Measurements from ENCODE around the gene PIANP.
A peak's percentile ranks its signal among the peaks of the same experiment; 100 is the strongest.
"Not testable (repeated sequence)": the region's sequence is repeated elsewhere in the genome, so short reads cannot be mapped to it uniquely, and the experiment has no call there.

PIANP gene

GRCh38 chr12:6734506-6735387 is 34.1 kb upstream of the PIANP start:
- peaks cover 30% of the 10 kb centered on the region for H3K36me3 ChIP-seq (ENCODE audit: control insufficient read depth, insufficient read depth, low read length)
- H3K9me3 ChIP-seq (ENCODE audit: control insufficient read depth, low read length): no peaks in the 10 kb centered on the region
- H3K27me3 ChIP-seq (replicated peaks; ENCODE audit: control insufficient read depth, insufficient read depth, low read length, poor library complexity, severe bottlenecking): no peaks in the 10 kb centered on the region
- DNase-seq: no peak
- no peaks in the 10 kb centered on the region for H3K4me1 ChIP-seq (ENCODE audit: control insufficient read depth, insufficient read depth, low read length, poor library complexity, severe bottlenecking)
- no peak overlapping the region for H3K4me3 ChIP-seq (ENCODE audit: insufficient read depth, low read depth, low read length, poor library complexity, severe bottlenecking)
- H3K27ac ChIP-seq (ENCODE audit: insufficient read depth, low read length, poor library complexity, severe bottlenecking): no peak overlapping the region

GRCh38 chr12:6730169-6730568 is 29.6 kb upstream of the PIANP start:
- H3K27me3 ChIP-seq (replicated peaks; ENCODE audit: control insufficient read depth, insufficient read depth, low read length, poor library complexity, severe bottlenecking): no peaks in the 10 kb centered on the region
- peaks cover 52% of the 10 kb centered on the region for H3K36me3 ChIP-seq (ENCODE audit: control insufficient read depth, insufficient read depth, low read length)
- no peak overlapping the region for H3K4me3 ChIP-seq (ENCODE audit: insufficient read depth, low read depth, low read length, poor library complexity, severe bottlenecking)
- no peak overlapping the region for H3K27ac ChIP-seq (ENCODE audit: insufficient read depth, low read length, poor library complexity, severe bottlenecking)
- DNase-seq: no peak
- no peaks in the 10 kb centered on the region for H3K9me3 ChIP-seq (ENCODE audit: control insufficient read depth, low read length)
- no peaks in the 10 kb centered on the region for H3K4me1 ChIP-seq (ENCODE audit: control insufficient read depth, insufficient read depth, low read length, poor library complexity, severe bottlenecking)

GRCh38 chr12:6729186-6729585 is 28.6 kb upstream of the PIANP start:
- Histone ChIP-seq H3K36me3 (ENCODE audit: control insufficient read depth, insufficient read depth, low read length) (peaks cover 47% of the 10 kb centered on the region), H3K4me1 (ENCODE audit: control insufficient read depth, insufficient read depth, low read length, poor library complexity, severe bottlenecking) (peaks cover 7% of the 10 kb centered on the region), H3K4me3 (ENCODE audit: insufficient read depth, low read depth, low read length, poor library complexity, severe bottlenecking) (no peak overlapping the region), H3K27me3 (replicated peaks; ENCODE audit: control insufficient read depth, insufficient read depth, low read length, poor library complexity, severe bottlenecking) (no peaks in the 10 kb centered on the region), H3K27ac (ENCODE audit: insufficient read depth, low read length, poor library complexity, severe bottlenecking) (no peak overlapping the region), H3K9me3 (ENCODE audit: control insufficient read depth, low read length) (no peaks in the 10 kb centered on the region)
- no peak for DNase-seq

- Histone ChIP-seq H3K9me3 (ENCODE audit: control insufficient read depth, low read length) (no peaks in the 10 kb centered on the region), H3K4me3 (ENCODE audit: insufficient read depth, low read depth, low read length, poor library complexity, severe bottlenecking) (no peak overlapping the region), H3K36me3 (ENCODE audit: control insufficient read depth, insufficient read depth, low read length) (peaks cover 28% of the 10 kb centered on the region), H3K27me3 (replicated peaks; ENCODE audit: control insufficient read depth, insufficient read depth, low read length, poor library complexity, severe bottlenecking) (no peaks in the 10 kb centered on the region), H3K4me1 (ENCODE audit: control insufficient read depth, insufficient read depth, low read length, poor library complexity, severe bottlenecking) (peaks cover 8% of the 10 kb centered on the region), H3K27ac (ENCODE audit: insufficient read depth, low read length, poor library complexity, severe bottlenecking) (no peak overlapping the region)
- no peak for DNase-seq
Observed at GRCh38 chr12:6725350-6725749, 24.7 kb upstream of the PIANP start.

GRCh38 chr12:6724409-6724797 is 23.8 kb upstream of the PIANP start:
- peak in 1 of 3 donors; percentile 16 for DNase-seq
- H3K4me1 ChIP-seq (ENCODE audit: control insufficient read depth, insufficient read depth, low read length, poor library complexity, severe bottlenecking): peaks cover 8% of the 10 kb centered on the region
- H3K27ac ChIP-seq (ENCODE audit: insufficient read depth, low read length, poor library complexity, severe bottlenecking): peak overlapping the region; percentile 73
- H3K4me3 ChIP-seq (ENCODE audit: insufficient read depth, low read depth, low read length, poor library complexity, severe bottlenecking): peak overlapping the region; percentile 53
- no peaks in the 10 kb centered on the region for H3K27me3 ChIP-seq (replicated peaks; ENCODE audit: control insufficient read depth, insufficient read depth, low read length, poor library complexity, severe bottlenecking)
- no peaks in the 10 kb centered on the region for H3K9me3 ChIP-seq (ENCODE audit: control insufficient read depth, low read length)
- peaks cover 19% of the 10 kb centered on the region for H3K36me3 ChIP-seq (ENCODE audit: control insufficient read depth, insufficient read depth, low read length)

GRCh38 chr12:6723607-6724408 is 23.2 kb upstream of the PIANP start, which contains the start of gene COPS7A:
COPS7A (plus strand) TSS chr12:6724046; CDS start chr12:6724657, 611 bp downstream.
- peaks cover 13% of the 10 kb centered on the region for H3K36me3 ChIP-seq (ENCODE audit: control insufficient read depth, insufficient read depth, low read length)
- H3K4me1 ChIP-seq (ENCODE audit: control insufficient read depth, insufficient read depth, low read length, poor library complexity, severe bottlenecking): peaks cover 8% of the 10 kb centered on the region
- H3K27me3 ChIP-seq (replicated peaks; ENCODE audit: control insufficient read depth, insufficient read depth, low read length, poor library complexity, severe bottlenecking): no peaks in the 10 kb centered on the region
- H3K4me3 ChIP-seq (ENCODE audit: insufficient read depth, low read depth, low read length, poor library complexity, severe bottlenecking): peak within 1 kb of the TSS; percentile 53
- peak within 1 kb of the TSS; percentile 73 for H3K27ac ChIP-seq (ENCODE audit: insufficient read depth, low read length, poor library complexity, severe bottlenecking)
- peak; percentile 89 to 91 (median 89) for DNase-seq
- no peaks in the 10 kb centered on the region for H3K9me3 ChIP-seq (ENCODE audit: control insufficient read depth, low read length)

- Histone ChIP-seq H3K27ac (ENCODE audit: insufficient read depth, low read length, poor library complexity, severe bottlenecking) (no peak overlapping the region), H3K4me3 (ENCODE audit: insufficient read depth, low read depth, low read length, poor library complexity, severe bottlenecking) (no peak overlapping the region), H3K4me1 (ENCODE audit: control insufficient read depth, insufficient read depth, low read length, poor library complexity, severe bottlenecking) (peaks cover 8% of the 10 kb centered on the region), H3K36me3 (ENCODE audit: control insufficient read depth, insufficient read depth, low read length) (peaks cover 3% of the 10 kb centered on the region), H3K9me3 (ENCODE audit: control insufficient read depth, low read length) (no peaks in the 10 kb centered on the region), H3K27me3 (replicated peaks; ENCODE audit: control insufficient read depth, insufficient read depth, low read length, poor library complexity, severe bottlenecking) (no peaks in the 10 kb centered on the region)
- no peak for DNase-seq
Observed at GRCh38 chr12:6722863-6723262, 22.2 kb upstream of the PIANP start.

GRCh38 chr12:6716874-6717437 is 16.3 kb upstream of the PIANP start:
- no peaks in the 10 kb centered on the region for H3K4me1 ChIP-seq (ENCODE audit: control insufficient read depth, insufficient read depth, low read length, poor library complexity, severe bottlenecking)
- no peaks in the 10 kb centered on the region for H3K36me3 ChIP-seq (ENCODE audit: control insufficient read depth, insufficient read depth, low read length)
- no peak overlapping the region for H3K27ac ChIP-seq (ENCODE audit: insufficient read depth, low read length, poor library complexity, severe bottlenecking)
- H3K4me3 ChIP-seq (ENCODE audit: insufficient read depth, low read depth, low read length, poor library complexity, severe bottlenecking): no peak overlapping the region
- no peaks in the 10 kb centered on the region for H3K27me3 ChIP-seq (replicated peaks; ENCODE audit: control insufficient read depth, insufficient read depth, low read length, poor library complexity, severe bottlenecking)
- no peaks in the 10 kb centered on the region for H3K9me3 ChIP-seq (ENCODE audit: control insufficient read depth, low read length)
- DNase-seq: no peak

GRCh38 chr12:6716031-6716873 is 15.6 kb upstream of the PIANP start:
- H3K36me3 ChIP-seq (ENCODE audit: control insufficient read depth, insufficient read depth, low read length); H3K9me3 ChIP-seq (ENCODE audit: control insufficient read depth, low read length): not testable (repeated sequence)

More at GRCh38 chr12:6716031-6716873, 15.6 kb upstream of the PIANP start:
- not testable (repeated sequence) for H3K27me3 ChIP-seq (replicated peaks; ENCODE audit: control insufficient read depth, insufficient read depth, low read length, poor library complexity, severe bottlenecking); H3K27ac ChIP-seq (ENCODE audit: insufficient read depth, low read length, poor library complexity, severe bottlenecking); DNase-seq; H3K4me3 ChIP-seq (ENCODE audit: insufficient read depth, low read depth, low read length, poor library complexity, severe bottlenecking); H3K4me1 ChIP-seq (ENCODE audit: control insufficient read depth, insufficient read depth, low read length, poor library complexity, severe bottlenecking)

Data from effector memory CD4-positive, alpha-beta T cell (primary cell).